GM12892 (cell line): ENCODE results near the gene FSD2.

ENCODE experiments used
- DNase-seq: peaks from one replicate; pipeline ENCODE4 v3.0.0; 2011; ENCODE audit not compliant: insufficient read length
- FAIRE-seq: peaks from 2 replicates; lab custom pipeline; 2011; peaks lifted over from hg19 to GRCh38; lab: Jason Lieb, UNC
- POLR2A ChIP-seq: IDR thresholded peaks from 2 replicates; pipeline ENCODE4 v1.6.1; 2011; ENCODE audit warnings: low read depth, low read length, control low read depth
- POLR2AphosphoS5 ChIP-seq: IDR thresholded peaks from 2 replicates; pipeline ENCODE4 v1.6.1; 2011; ENCODE audit warnings: low read depth, low read length, control low read depth
- TAF1 ChIP-seq: IDR thresholded peaks from 2 replicates; pipeline ENCODE4 v1.6.1; 2011; ENCODE audit warnings: low read depth, mild to moderate bottlenecking, control low read depth, low read length, borderline replicate concordance

Gene FSD2

GRCh38 chr15:82748315-82748714 is 57.6 kb downstream of the FSD2 start:
- no peak for TF ChIP-seq TAF1
- TF ChIP-seq POLR2AphosphoS5 = no peak
- no peak for TF ChIP-seq POLR2A
- FAIRE-seq (no peak), DNase-seq (no peak)

GRCh38 chr15:82743810-82744209 is 62.1 kb downstream of the FSD2 start:
- no peak for DNase-seq
- no peak for FAIRE-seq
- no peak for TF ChIP-seq POLR2AphosphoS5
- TF ChIP-seq TAF1 = no peak
- TF ChIP-seq POLR2A = no peak

- FAIRE-seq = no peak
- TF ChIP-seq POLR2A (no peak), TAF1 (no peak), POLR2AphosphoS5 (no peak)
- DNase-seq = no peak
Measured at GRCh38 chr15:82742134-82742533, 63.7 kb downstream of the FSD2 start.

- no peak for FAIRE-seq
- TF ChIP-seq POLR2A (no peak), POLR2AphosphoS5 (no peak), TAF1 (no peak)
- DNase-seq = no peak
Measured at GRCh38 chr15:82739086-82739485, 66.8 kb downstream of the FSD2 start.

GRCh38 chr15:82737975-82738374 is 67.9 kb downstream of the FSD2 start:
- no peak for FAIRE-seq
- TF ChIP-seq TAF1 (no peak), POLR2AphosphoS5 (no peak), POLR2A (no peak)
- no peak for DNase-seq

- no peak for TF ChIP-seq POLR2AphosphoS5
- TF ChIP-seq POLR2A = no peak
- FAIRE-seq (no peak), DNase-seq (no peak)
Measured at GRCh38 chr15:82731527-82731926, 74.3 kb downstream of the FSD2 start.

- DNase-seq (no peak), FAIRE-seq (no peak)
- TF ChIP-seq POLR2A (no peak), POLR2AphosphoS5 (no peak), TAF1 (no peak)
Measured at GRCh38 chr15:82730022-82730530, 75.8 kb downstream of the FSD2 start.

- FAIRE-seq (no peak), DNase-seq (no peak)
- no peak for TF ChIP-seq POLR2A
- no peak for TF ChIP-seq POLR2AphosphoS5
- no peak for TF ChIP-seq TAF1
Measured at GRCh38 chr15:82726816-82727215, 79.1 kb downstream of the FSD2 start.

- TF ChIP-seq TAF1 = no peak
- no peak for TF ChIP-seq POLR2AphosphoS5
- no peak for TF ChIP-seq POLR2A
- DNase-seq = no peak
- FAIRE-seq = no peak
Measured at GRCh38 chr15:82715003-82715402, 90.9 kb downstream of the FSD2 start.

GRCh38 chr15:82714016-82714415 is 91.9 kb downstream of the FSD2 start:
- FAIRE-seq = no peak
- DNase-seq = no peak
- TF ChIP-seq POLR2A (no peak), TAF1 (no peak), POLR2AphosphoS5 (no peak)

- no peak for TF ChIP-seq POLR2AphosphoS5
- TF ChIP-seq TAF1 = no peak
- no peak for TF ChIP-seq POLR2A
- no peak for FAIRE-seq
- DNase-seq = no peak
Measured at GRCh38 chr15:82712036-82712435, 93.8 kb downstream of the FSD2 start.

- DNase-seq = no peak
- no peak for TF ChIP-seq POLR2A
- no peak for TF ChIP-seq TAF1
- no peak for TF ChIP-seq POLR2AphosphoS5
- FAIRE-seq = no peak
Measured at GRCh38 chr15:82710926-82711490, 94.9 kb downstream of the FSD2 start.
